ENCODE results near the gene HSPA1A.

The HSPA1A gene

GRCh38 chr6:31865205-31866118 is 50.1 kb downstream of the HSPA1A start:
- DNase-seq (ENCODE audit: low read depth in 2 of 2): no peak

Measured in stimulated activated CD4-positive, alpha-beta T cell treated with anti-CD3 and anti-CD28 coated beads, Interleukin-1b, Interleukin-23, amount 100 ng/mL, for 1 hour (primary cell).